Bronchial epithelial cell (primary cell): ENCODE results near the gene SDCBP2. TPM values are rescaled to one million over a fixed set of nuclear protein-coding genes. Genes with fewer than 3 reads are reported as not detected.

ENCODE experiments used
- DNase-seq: peaks from one replicate; pipeline ENCODE4 v3.0.0-alpha.2; 2010; ENCODE audit warnings: low read depth
- FAIRE-seq: peaks from 2 replicates; lab custom pipeline; 2011; peaks lifted over from hg19 to GRCh38; lab: Jason Lieb, UNC
- H3K27me3 ChIP-seq: 2 replicates; pipeline ENCODE4 v1.5.1; 2011; ENCODE audit warnings: low read length; ENCODE audit not compliant: control insufficient read depth, insufficient read depth
- H3K36me3 ChIP-seq: 2 replicates; pipeline ENCODE4 v1.5.1; 2011; ENCODE audit warnings: low read length; ENCODE audit not compliant: control insufficient read depth, insufficient read depth
- H3K4me3 ChIP-seq: 2 replicates; pipeline ENCODE4 v1.5.1; 2011; ENCODE audit warnings: mild to moderate bottlenecking, low read depth, low read length, control low read depth
- total RNA-seq: library from RNA; depleted of rRNA; stranded (reverse); fragments of >200 nt; gene quantifications from 2 replicates; pipeline ENCODE4 v1.2.1, GENCODE V29; 2014
- TF ChIP-seq, protein P1 (sequence below): IDR thresholded peaks from 2 replicates; pipeline ENCODE4 v1.5.1; 2011; ENCODE audit warnings: mild to moderate bottlenecking, moderate library complexity, low read length, control low read depth, inconsistent platforms; ENCODE audit not compliant: insufficient read depth, severe bottlenecking

The SDCBP2 gene
- total RNA-seq, 1 donor from 2014 or later = 96.4 TPM

DNA sequence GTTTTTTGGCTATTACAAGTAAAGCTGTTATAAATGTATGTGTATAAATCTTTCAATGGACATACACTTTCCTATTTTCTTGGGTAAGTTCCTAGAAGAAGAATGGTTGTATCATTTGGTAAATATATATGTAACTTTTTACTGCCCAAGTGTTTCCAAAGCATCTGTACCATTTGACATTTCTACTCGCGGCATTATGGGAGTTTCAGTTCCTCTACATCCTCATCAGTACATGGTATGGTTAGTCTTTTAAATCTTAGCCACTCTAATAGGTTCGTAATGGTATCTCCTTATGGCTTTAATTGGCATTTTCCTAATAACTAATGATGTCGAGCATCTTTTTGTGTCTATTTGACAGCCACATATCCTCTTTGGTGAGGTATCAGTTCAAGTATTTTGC lies 49.9 kb downstream of the SDCBP2 start:
- Histone ChIP-seq H3K4me3 (no peak overlapping the region), H3K36me3 (no peaks in the 10 kb centered on the region), H3K27me3 (no peaks in the 10 kb centered on the region)
- DNase-seq (no peak), FAIRE-seq (no peak)
- TF ChIP-seq, protein P1, sequence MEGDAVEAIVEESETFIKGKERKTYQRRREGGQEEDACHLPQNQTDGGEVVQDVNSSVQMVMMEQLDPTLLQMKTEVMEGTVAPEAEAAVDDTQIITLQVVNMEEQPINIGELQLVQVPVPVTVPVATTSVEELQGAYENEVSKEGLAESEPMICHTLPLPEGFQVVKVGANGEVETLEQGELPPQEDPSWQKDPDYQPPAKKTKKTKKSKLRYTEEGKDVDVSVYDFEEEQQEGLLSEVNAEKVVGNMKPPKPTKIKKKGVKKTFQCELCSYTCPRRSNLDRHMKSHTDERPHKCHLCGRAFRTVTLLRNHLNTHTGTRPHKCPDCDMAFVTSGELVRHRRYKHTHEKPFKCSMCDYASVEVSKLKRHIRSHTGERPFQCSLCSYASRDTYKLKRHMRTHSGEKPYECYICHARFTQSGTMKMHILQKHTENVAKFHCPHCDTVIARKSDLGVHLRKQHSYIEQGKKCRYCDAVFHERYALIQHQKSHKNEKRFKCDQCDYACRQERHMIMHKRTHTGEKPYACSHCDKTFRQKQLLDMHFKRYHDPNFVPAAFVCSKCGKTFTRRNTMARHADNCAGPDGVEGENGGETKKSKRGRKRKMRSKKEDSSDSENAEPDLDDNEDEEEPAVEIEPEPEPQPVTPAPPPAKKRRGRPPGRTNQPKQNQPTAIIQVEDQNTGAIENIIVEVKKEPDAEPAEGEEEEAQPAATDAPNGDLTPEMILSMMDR = no peak

GRCh38 chr20:1277529-1278322 lies 51.2 kb downstream of the SDCBP2 start:
- FAIRE-seq (peak; percentile 99), DNase-seq (no peak)
- no peaks in the 10 kb centered on the region for H3K27me3 ChIP-seq
- TF ChIP-seq, protein P1 = no peak
- no peak overlapping the region for H3K4me3 ChIP-seq
- no peaks in the 10 kb centered on the region for H3K36me3 ChIP-seq

GRCh38 chr20:1275919-1276318 lies 53.0 kb downstream of the SDCBP2 start:
- no peak for FAIRE-seq
- no peak overlapping the region for H3K4me3 ChIP-seq
- H3K27me3 ChIP-seq = no peaks in the 10 kb centered on the region
- H3K36me3 ChIP-seq = no peaks in the 10 kb centered on the region
- TF ChIP-seq, protein P1 = no peak
- DNase-seq = no peak

GRCh38 chr20:1274485-1275311 lies 54.2 kb downstream of the SDCBP2 start:
- Histone ChIP-seq H3K36me3 (no peaks in the 10 kb centered on the region), H3K4me3 (no peak overlapping the region), H3K27me3 (no peaks in the 10 kb centered on the region)
- no peak for FAIRE-seq
- no peak for DNase-seq
- TF ChIP-seq, protein P1 = no peak

DNA sequence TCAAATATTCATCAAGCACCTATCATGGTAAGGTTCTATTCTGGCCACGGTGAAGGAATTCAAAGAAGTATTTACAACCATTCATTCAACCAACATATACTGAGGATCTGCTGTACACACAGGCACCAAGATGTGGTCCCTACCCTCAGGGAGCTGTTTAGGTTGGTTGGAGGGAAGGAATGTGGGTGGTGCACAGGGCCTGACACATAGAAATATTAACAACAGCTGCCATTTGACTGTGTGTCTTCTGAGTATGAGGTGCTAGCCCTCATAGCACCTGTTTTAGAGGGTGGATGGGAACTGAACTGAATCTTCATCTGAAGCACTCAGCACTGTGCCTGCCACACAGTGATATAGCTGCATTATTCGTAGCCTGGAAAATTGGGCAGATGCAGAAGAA lies 55.6 kb downstream of the SDCBP2 start:
- DNase-seq (no peak), FAIRE-seq (no peak)
- no peak overlapping the region for H3K4me3 ChIP-seq

More for the DNA sequence above, 55.6 kb downstream of the SDCBP2 start:
- Histone ChIP-seq H3K36me3 (no peaks in the 10 kb centered on the region), H3K27me3 (no peaks in the 10 kb centered on the region)
- TF ChIP-seq, protein P1 = no peak
